Hippocampal formation (tissue), 2 donors: ENCODE data around the gene SASH1.
A peak's percentile ranks its signal among the peaks of the same experiment; 100 is the strongest.

ENCODE experiments used
- DNase-seq, 2 donors: peaks; one replicate each; lab custom pipeline; 2025; lab: John Stamatoyannopoulos, UW

Gene SASH1

GRCh38 chr6:148495029-148495428 lies 152.4 kb downstream of the SASH1 start:
- DNase-seq, result no peak

GRCh38 chr6:148497257-148497656 lies 154.6 kb downstream of the SASH1 start:
- DNase-seq, result no peak

- DNase-seq, result no peak
Observed at GRCh38 chr6:148497717-148498116, 155.1 kb downstream of the SASH1 start.

- no peak for DNase-seq
Observed at GRCh38 chr6:148500402-148500801, 157.8 kb downstream of the SASH1 start.

- no peak for DNase-seq
Observed at GRCh38 chr6:148501178-148501590, 158.5 kb downstream of the SASH1 start.

- DNase-seq, result no peak
Observed at GRCh38 chr6:148502083-148502772, 159.6 kb downstream of the SASH1 start.

- DNase-seq, result no peak
Observed at GRCh38 chr6:148502773-148503135, 160.1 kb downstream of the SASH1 start.

- no peak for DNase-seq
Observed at GRCh38 chr6:148503703-148504102, 161.1 kb downstream of the SASH1 start.

- DNase-seq, result no peak
Observed at GRCh38 chr6:148507774-148508173, 165.1 kb downstream of the SASH1 start.

- peak in 1 of 2 donors; percentile 64 for DNase-seq
Observed at GRCh38 chr6:148508401-148509041, 165.9 kb downstream of the SASH1 start.

GRCh38 chr6:148509119-148509799 lies 166.6 kb downstream of the SASH1 start:
- peak in 1 of 2 donors; percentile 77 for DNase-seq

- peak; percentile 33 to 67 for DNase-seq
Observed at GRCh38 chr6:148509800-148510581, 167.4 kb downstream of the SASH1 start.

GRCh38 chr6:148513145-148514071 lies 170.8 kb downstream of the SASH1 start:
- peak; percentile 33 to 65 for DNase-seq

- no peak for DNase-seq
Observed at GRCh38 chr6:148514091-148514845, 171.6 kb downstream of the SASH1 start.

- DNase-seq, result no peak
Observed at GRCh38 chr6:148516217-148516616, 173.6 kb downstream of the SASH1 start.

- DNase-seq, result no peak
Observed at GRCh38 chr6:148516617-148517016, 174.0 kb downstream of the SASH1 start.

GRCh38 chr6:148517470-148517869 lies 174.8 kb downstream of the SASH1 start:
- DNase-seq, result no peak

GRCh38 chr6:148518511-148519156 lies 176.0 kb downstream of the SASH1 start:
- peak in 1 of 2 donors; percentile 64 for DNase-seq

- DNase-seq, result no peak
Observed at GRCh38 chr6:148520109-148520841, 177.6 kb downstream of the SASH1 start.
